SK-N-SH (cell line): ENCODE data around the gene NUP50. TPM values are rescaled to one million over a fixed set of nuclear protein-coding genes. Genes with fewer than 3 reads are reported as not detected.

Source experiments
- CTCF ChIA-PET: fragments of 300-600, 350-600 bp; formaldehyde crosslinking; extraction: SDS; loops from one replicate; lab custom pipeline; 2021; lab: Yijun Ruan, JAX
- POLR2A ChIA-PET: fragments of 350-600 bp; sonication (Branson Sonifier 250); formaldehyde crosslinking; extraction: SDS; loops from one replicate; lab custom pipeline; 2020; ENCODE audit warnings: antibody characterized with exemption, inconsistent platforms; lab: Yijun Ruan, JAX
- DNase-seq: peaks from one replicate; pipeline ENCODE4 v3.0.0; 2012
- H2AFZ ChIP-seq: fragments of 200-600 bp; sonication (generic); 2 replicates; pipeline ENCODE4 v1.8.1; 2016; ENCODE audit warnings: antibody characterized with exemption, mild to moderate bottlenecking, low read depth
- H3F3A ChIP-seq: fragments of 200-600 bp; sonication (generic); replicated peaks from 2 replicates; pipeline ENCODE3; 2016; ENCODE audit warnings: antibody characterized with exemption, mild to moderate bottlenecking; ENCODE audit not compliant: insufficient read depth
- H3K27ac ChIP-seq, 2 experiments: fragments of 200-500 bp in 1 of 2; fragments of 200-600 bp in 1 of 2; sonication (Bioruptor generic) in 1 of 2; sonication (generic), shearing (Covaris generic) in 1 of 2; 2 replicates each; pipeline versions ENCODE4 v1.5.1 to v1.6.1; 2014 to 2016; ENCODE audit warnings: low read depth in 2 of 2, inconsistent platforms in 1 of 2, low read length in 1 of 2, mild to moderate bottlenecking in 1 of 2, mixed read lengths in 1 of 2
- H3K27me3 ChIP-seq: fragments of 200-600 bp; sonication (generic), shearing (Covaris generic); 2 replicates; pipeline ENCODE4 v1.6.1; 2016; ENCODE audit warnings: mixed run types; ENCODE audit not compliant: insufficient read depth
- H3K36me3 ChIP-seq, 2 experiments: fragments of 200-500 bp in 1 of 2; fragments of 200-600 bp in 1 of 2; sonication (Bioruptor generic) in 1 of 2; sonication (generic) in 1 of 2; replicated peaks in 1 of 2; 2 replicates each; pipeline versions ENCODE3 to v1.5.1; 2014 to 2016; ENCODE audit warnings: low read length in 1 of 2, mild to moderate bottlenecking in 1 of 2; ENCODE audit not compliant: insufficient read depth in 2 of 2, control insufficient read depth in 1 of 2
- H3K4me1 ChIP-seq, 2 experiments: fragments of 200-500 bp in 1 of 2; fragments of 200-600 bp in 1 of 2; sonication (Bioruptor generic) in 1 of 2; sonication (generic), shearing (Covaris generic) in 1 of 2; 2 replicates each; pipeline versions ENCODE4 v1.5.1 to v1.6.1; 2014 to 2016; ENCODE audit warnings: low read depth in 1 of 2, low read length in 1 of 2, mixed run types in 1 of 2; ENCODE audit not compliant: insufficient read depth in 2 of 2, control insufficient read depth in 1 of 2
- H3K4me2 ChIP-seq: fragments of 200-600 bp; sonication (generic), shearing (Covaris generic); 2 replicates; pipeline ENCODE4 v1.6.1; 2017; ENCODE audit warnings: mixed run types
- H3K4me3 ChIP-seq, 2 experiments: fragments of 200-500 bp in 1 of 2; fragments of 200-600 bp in 1 of 2; sonication (Bioruptor generic) in 1 of 2; sonication (generic), shearing (Covaris generic) in 1 of 2; 2 replicates each; pipeline versions ENCODE4 v1.5.1 to v1.8.1; 2014 to 2016; ENCODE audit warnings: low read depth in 2 of 2, inconsistent platforms in 1 of 2, low read length in 1 of 2, mild to moderate bottlenecking in 1 of 2, mixed read lengths in 1 of 2, moderate library complexity in 1 of 2
- H3K79me2 ChIP-seq: fragments of 200-600 bp; sonication (generic); 2 replicates; pipeline ENCODE4 v1.8.1; 2017; ENCODE audit warnings: mild to moderate bottlenecking; ENCODE audit not compliant: insufficient read depth
- H3K9ac ChIP-seq: fragments of 200-600 bp; sonication (generic); 2 replicates; pipeline ENCODE4 v1.6.1; 2017; ENCODE audit warnings: mixed run types
- H3K9me2 ChIP-seq: fragments of 200-600 bp; sonication (generic); 2 replicates; pipeline ENCODE4 v1.6.1; 2017; ENCODE audit warnings: mixed run types
- H3K9me3 ChIP-seq: fragments of 200-600 bp; sonication (generic); 2 replicates; pipeline ENCODE4 v1.6.1; 2017; ENCODE audit warnings: mixed run types, mild to moderate bottlenecking, moderate library complexity
- H4K20me1 ChIP-seq: fragments of 200-600 bp; sonication (generic); 2 replicates; pipeline ENCODE4 v1.6.1; 2017; ENCODE audit warnings: mild to moderate bottlenecking, mixed run types; ENCODE audit not compliant: insufficient read depth
- EP300 ChIP-seq, 2 experiments: IDR thresholded peaks; 2 replicates each; pipeline versions ENCODE4 v1.4.0 to v1.6.1; 2012; ENCODE audit warnings: borderline replicate concordance in 1 of 2, low read depth in 1 of 2, low read length in 1 of 2
- FOSL2 ChIP-seq: IDR thresholded peaks from 2 replicates; pipeline ENCODE4 v1.4.0; 2012; ENCODE audit warnings: low read depth, mild to moderate bottlenecking, moderate library complexity, borderline replicate concordance
- GATA2 ChIP-seq: sonication (generic); formaldehyde crosslinking; IDR thresholded peaks from 2 replicates; pipeline ENCODE4 v1.5.0; 2020; ENCODE audit warnings: mild to moderate bottlenecking, missing genetic modification reagents
- NFIC ChIP-seq: IDR thresholded peaks from 2 replicates; pipeline ENCODE4 v1.4.0; 2012; ENCODE audit warnings: borderline replicate concordance
- RAD21 ChIP-seq: IDR thresholded peaks from 2 replicates; pipeline ENCODE4 v1.6.1; 2012; ENCODE audit warnings: mild to moderate bottlenecking, low read length
- SMC3 ChIP-seq: IDR thresholded peaks from 2 replicates; pipeline ENCODE4 v1.6.1; 2012; ENCODE audit warnings: low read depth, low read length, improper control_type of control experiment
- TAF1 ChIP-seq: IDR thresholded peaks from 2 replicates; pipeline ENCODE4 v1.6.1; 2012; ENCODE audit warnings: low read depth, mild to moderate bottlenecking, low read length, moderate library complexity, borderline replicate concordance
- TCF12 ChIP-seq: IDR thresholded peaks from 2 replicates; pipeline ENCODE4 v1.4.0; 2012
- YY1 ChIP-seq: IDR thresholded peaks from 2 replicates; pipeline ENCODE4 v1.4.0; 2012; ENCODE audit warnings: low read depth, mild to moderate bottlenecking
- WGBS: methylation state at CpG from one replicate; pipeline ENCODE4 v1.1.6; 2017; ENCODE audit warnings: low lambda C conversion rate; 5-methylcytosine and 5-hydroxymethylcytosine counted together
- polyA plus RNA-seq, 3 experiments: library from polyadenylated mRNA; depleted of rRNA; stranded (reverse); fragments of >200 nt; gene quantifications; 2 replicates each; pipeline ENCODE4 v1.2.3, GENCODE V29; 2012
- TF ChIP-seq, protein P1 (sequence below): IDR thresholded peaks from 2 replicates; pipeline ENCODE4; 2012
- TF ChIP-seq, protein P2 (sequence below): fragments of 150-350 bp; IDR thresholded peaks from 2 replicates; pipeline ENCODE4 v1.6.1; 2017; ENCODE audit warnings: antibody characterized with exemption, low read length, low read depth, borderline replicate concordance
- TF ChIP-seq, protein P3 (sequence below): IDR thresholded peaks from 2 replicates; pipeline ENCODE4 v1.4.0; 2012; ENCODE audit warnings: low read depth, borderline replicate concordance

Gene NUP50
- polyA plus RNA-seq, 1 of the 3 experiments (the other 2 are of a cell fraction) = 4.7 TPM

DNA sequence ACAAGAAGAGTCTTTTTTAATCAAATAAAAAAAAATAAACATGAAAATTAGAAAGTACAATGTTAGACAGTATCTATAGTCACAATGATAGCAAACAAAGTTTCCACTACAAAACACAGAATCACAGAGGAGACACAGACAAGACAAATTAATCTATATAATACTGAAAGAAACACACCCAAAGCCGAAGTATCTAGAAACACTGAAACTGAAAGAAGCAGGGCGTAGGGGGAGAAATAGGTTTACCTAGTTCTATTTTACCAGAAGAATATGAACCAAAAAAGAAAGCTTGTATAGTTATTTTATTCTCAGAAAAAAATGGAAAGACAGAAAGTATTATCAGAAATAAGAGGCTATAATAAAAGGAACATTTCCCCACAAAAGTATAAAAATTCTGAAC lies 27.1 kb upstream of the NUP50 start:
- no peak overlapping the region for H3K4me3 ChIP-seq
- no peak overlapping the region for H3K27ac ChIP-seq
- DNase-seq = no peak
- H2AFZ ChIP-seq = no peak overlapping the region
- H3K9me3 ChIP-seq = no peaks in the 10 kb centered on the region
- no peaks in the 10 kb centered on the region for H3K79me2 ChIP-seq
- H3K4me2 ChIP-seq = no peak overlapping the region
- H3K27me3 ChIP-seq = no peaks in the 10 kb centered on the region
- no peaks in the 10 kb centered on the region for H3F3A ChIP-seq
- no peaks in the 10 kb centered on the region for H3K4me1 ChIP-seq
- TF ChIP-seq TCF12 (no peak), NFIC (no peak), YY1 (no peak), SMC3 (no peak)
- TF ChIP-seq, all 33 proteins: peak for 0
- Histone ChIP-seq H3K36me3 (peaks cover 13 to 17% of the 10 kb centered on the region in 2 experiments), H3K9me2 (no peaks in the 10 kb centered on the region), H4K20me1 (no peaks in the 10 kb centered on the region), H3K9ac (no peak overlapping the region)
- CTCF ChIA-PET = interaction anchor here (0.7 kb wide), 1 partner anchor 26 kb away, joined by 3 read pairs; no protein-coding TSS in a partner anchor
- WGBS = 91% methylated on average over 2 of the region's 2 CpGs
- POLR2A ChIA-PET = no interaction called here

GRCh38 chr22:45139693-45140092 lies 24.0 kb upstream of the NUP50 start:
- Histone ChIP-seq H2AFZ (no peak overlapping the region), H3K9me3 (no peaks in the 10 kb centered on the region), H3K36me3 (peaks cover 1 to 14% of the 10 kb centered on the region in 2 experiments), H3K79me2 (no peaks in the 10 kb centered on the region), H3F3A (no peaks in the 10 kb centered on the region), H3K9ac (no peak overlapping the region), H3K27ac (no peak overlapping the region), H3K4me2 (no peak overlapping the region), H3K4me3 (no peak overlapping the region), H4K20me1 (no peaks in the 10 kb centered on the region), H3K27me3 (no peaks in the 10 kb centered on the region), H3K4me1 (no peaks in the 10 kb centered on the region), H3K9me2 (no peaks in the 10 kb centered on the region)
- WGBS = 90% methylated on average over 6 of the region's 6 CpGs
- ChIA-PET CTCF (interaction anchor here (0.9 kb wide), 1 partner anchor 16 kb away, joined by 3 read pairs; no protein-coding TSS in a partner anchor), POLR2A (interaction anchor here (0.5 kb wide), 1 partner anchor 173 kb away, joined by 4 read pairs; no protein-coding TSS in a partner anchor)
- TF ChIP-seq YY1 (no peak), RAD21 (no peak), TAF1 (no peak), TCF12 (no peak), EP300 (IDR thresholded peaks at IDR 0.05; ENCODE audit: borderline replicate concordance in 1 of 2, low read depth in 1 of 2, low read length in 1 of 2) (no peak)
- DNase-seq = no peak

GRCh38 chr22:45142376-45142775 lies 21.3 kb upstream of the NUP50 start:
- Histone ChIP-seq H3K9me3 (no peaks in the 10 kb centered on the region), H3K27ac (no peak overlapping the region), H3K36me3 (peaks cover 0 to 8% of the 10 kb centered on the region in 2 experiments), H3K4me1 (no peaks in the 10 kb centered on the region), H3K4me3 (no peak overlapping the region), H3K27me3 (no peaks in the 10 kb centered on the region), H4K20me1 (no peaks in the 10 kb centered on the region), H3K4me2 (no peak overlapping the region)
- DNase-seq = no peak
- WGBS = 79% methylated on average over 15 of the region's 15 CpGs
- TF ChIP-seq, protein P1, sequence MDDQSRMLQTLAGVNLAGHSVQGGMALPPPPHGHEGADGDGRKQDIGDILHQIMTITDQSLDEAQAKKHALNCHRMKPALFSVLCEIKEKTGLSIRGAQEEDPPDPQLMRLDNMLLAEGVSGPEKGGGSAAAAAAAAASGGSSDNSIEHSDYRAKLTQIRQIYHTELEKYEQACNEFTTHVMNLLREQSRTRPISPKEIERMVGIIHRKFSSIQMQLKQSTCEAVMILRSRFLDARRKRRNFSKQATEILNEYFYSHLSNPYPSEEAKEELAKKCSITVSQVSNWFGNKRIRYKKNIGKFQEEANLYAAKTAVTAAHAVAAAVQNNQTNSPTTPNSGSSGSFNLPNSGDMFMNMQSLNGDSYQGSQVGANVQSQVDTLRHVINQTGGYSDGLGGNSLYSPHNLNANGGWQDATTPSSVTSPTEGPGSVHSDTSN = no peak
- TF ChIP-seq FOSL2 (no peak), NFIC (no peak), GATA2 (CRISPR knock-in tag) (no peak)
- TF ChIP-seq, protein P2, sequence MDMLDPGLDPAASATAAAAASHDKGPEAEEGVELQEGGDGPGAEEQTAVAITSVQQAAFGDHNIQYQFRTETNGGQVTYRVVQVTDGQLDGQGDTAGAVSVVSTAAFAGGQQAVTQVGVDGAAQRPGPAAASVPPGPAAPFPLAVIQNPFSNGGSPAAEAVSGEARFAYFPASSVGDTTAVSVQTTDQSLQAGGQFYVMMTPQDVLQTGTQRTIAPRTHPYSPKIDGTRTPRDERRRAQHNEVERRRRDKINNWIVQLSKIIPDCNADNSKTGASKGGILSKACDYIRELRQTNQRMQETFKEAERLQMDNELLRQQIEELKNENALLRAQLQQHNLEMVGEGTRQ = no peak
- TF ChIP-seq, protein P3, sequence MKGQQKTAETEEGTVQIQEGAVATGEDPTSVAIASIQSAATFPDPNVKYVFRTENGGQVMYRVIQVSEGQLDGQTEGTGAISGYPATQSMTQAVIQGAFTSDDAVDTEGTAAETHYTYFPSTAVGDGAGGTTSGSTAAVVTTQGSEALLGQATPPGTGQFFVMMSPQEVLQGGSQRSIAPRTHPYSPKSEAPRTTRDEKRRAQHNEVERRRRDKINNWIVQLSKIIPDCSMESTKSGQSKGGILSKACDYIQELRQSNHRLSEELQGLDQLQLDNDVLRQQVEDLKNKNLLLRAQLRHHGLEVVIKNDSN = no peak
- TF ChIP-seq, all 33 proteins: peak for 0
- POLR2A ChIA-PET = interaction anchor here (0.6 to 0.7 kb wide), 2 partner anchors 20 to 461 kb away, joined by 3 read pairs; no protein-coding TSS in a partner anchor
- CTCF ChIA-PET = no interaction called here
- Histone ChIP-seq H3K9ac (no peak overlapping the region), H3K9me2 (no peaks in the 10 kb centered on the region), H3F3A (no peaks in the 10 kb centered on the region), H3K79me2 (no peaks in the 10 kb centered on the region), H2AFZ (no peak overlapping the region)
